HG03575 (cell line): ENCODE data around the gene SKAP2.

ENCODE experiments used
- ATAC-seq: cut with Tn5 transposase; IDR thresholded peaks from one replicate; pipeline ENCODE4 v1.9.1; 2021; ENCODE audit not compliant: unreplicated experiment, insufficient number of reproducible peaks, low FRiP score; ENCODE audit errors: extremely low read depth

Gene SKAP2

GRCh38 chr7:26864309-26865093 lies at the start of gene SKAP2:
TSS of gene SKAP2 (minus strand) at chr7:26864590. CDS start at chr7:26864429, 161 bp downstream.
- ATAC-seq = peak; percentile 48

- no peak for ATAC-seq
Measured at GRCh38 chr7:26912933-26913536, 48.6 kb upstream of the SKAP2 start.

- ATAC-seq = no peak
Measured at GRCh38 chr7:26912338-26912737, 47.9 kb upstream of the SKAP2 start.

- ATAC-seq = no peak
Measured at GRCh38 chr7:26910221-26910620, 45.8 kb upstream of the SKAP2 start.

GRCh38 chr7:26900251-26900650 lies 35.9 kb upstream of the SKAP2 start:
- no peak for ATAC-seq

- ATAC-seq = no peak
Measured at GRCh38 chr7:26899519-26899918, 35.1 kb upstream of the SKAP2 start.

- ATAC-seq = no peak
Measured at GRCh38 chr7:26898891-26899290, 34.5 kb upstream of the SKAP2 start.

GRCh38 chr7:26897928-26898327 lies 33.5 kb upstream of the SKAP2 start:
- no peak for ATAC-seq

GRCh38 chr7:26891400-26892350 lies 27.3 kb upstream of the SKAP2 start:
- ATAC-seq = no peak

- no peak for ATAC-seq
Measured at GRCh38 chr7:26880852-26881251, 16.5 kb upstream of the SKAP2 start.

GRCh38 chr7:26879671-26880070 lies 15.3 kb upstream of the SKAP2 start:
- ATAC-seq = no peak

- ATAC-seq = no peak
Measured at GRCh38 chr7:26868841-26869495, 4.6 kb upstream of the SKAP2 start.

- ATAC-seq = peak; percentile 24
Measured at GRCh38 chr7:26865094-26865388, 651 bp upstream of the SKAP2 start.

- no peak for ATAC-seq
Measured at GRCh38 chr7:26863518-26864308, 677 bp downstream of the SKAP2 start.

- no peak for ATAC-seq
Measured at GRCh38 chr7:26862834-26863233, 1.6 kb downstream of the SKAP2 start.

GRCh38 chr7:26861050-26861449 lies 3.3 kb downstream of the SKAP2 start:
- ATAC-seq = no peak

- ATAC-seq = no peak
Measured at GRCh38 chr7:26860361-26860760, 4.0 kb downstream of the SKAP2 start.

- ATAC-seq = no peak
Measured at GRCh38 chr7:26859720-26860119, 4.7 kb downstream of the SKAP2 start.

- ATAC-seq = no peak
Measured at GRCh38 chr7:26858735-26859134, 5.7 kb downstream of the SKAP2 start.
